HepG2 (cell line): ENCODE measurements around the gene SH3GL1. TPM values are rescaled to one million over a fixed set of nuclear protein-coding genes. Genes with fewer than 3 reads are reported as not detected.
A peak's percentile ranks its signal among the peaks of the same experiment; 100 is the strongest.

Source experiments
- GABPB1 ChIP-seq: IDR thresholded peaks from 2 replicates; pipeline ENCODE4 v1.6.1; 2016; ENCODE audit warnings: mild to moderate bottlenecking, missing genetic modification reagents, moderate library complexity, missing compliant biosample characterization
- KLF6 ChIP-seq: IDR thresholded peaks from 2 replicates; pipeline ENCODE4 v1.8.0; 2016; ENCODE audit warnings: missing biosample characterization, missing genetic modification reagents
- MED8 ChIP-seq: sonication (generic); formaldehyde crosslinking; IDR thresholded peaks from 2 replicates; pipeline ENCODE4 v1.8.1; 2023; ENCODE audit warnings: mild to moderate bottlenecking, missing genetic modification reagents; ENCODE audit not compliant: insufficient replicate concordance
- MIER3 ChIP-seq: IDR thresholded peaks from 2 replicates; pipeline ENCODE4 v1.6.1; 2016; ENCODE audit warnings: missing compliant biosample characterization, borderline replicate concordance
- NFE2L1 ChIP-seq: sonication (generic); formaldehyde crosslinking; IDR thresholded peaks from 2 replicates; pipeline ENCODE4 v1.4.0; 2020; ENCODE audit warnings: missing genetic modification reagents, mild to moderate bottlenecking, borderline replicate concordance
- SNAI1 ChIP-seq: sonication (generic); formaldehyde crosslinking; IDR thresholded peaks from 2 replicates; pipeline ENCODE4 v1.5.0; 2020; ENCODE audit warnings: mild to moderate bottlenecking, missing genetic modification reagents, borderline replicate concordance
- TOE1 ChIP-seq: sonication (generic); formaldehyde crosslinking; IDR thresholded peaks from 2 replicates; pipeline ENCODE4 v1.4.0; 2020; ENCODE audit warnings: mild to moderate bottlenecking, missing genetic modification reagents
- ZC3H13 ChIP-seq: sonication (generic); formaldehyde crosslinking; IDR thresholded peaks from 2 replicates; pipeline ENCODE4 v1.8.1; 2023; ENCODE audit warnings: mild to moderate bottlenecking, missing genetic modification reagents, moderate library complexity
- ZMYM4 ChIP-seq: sonication (generic); formaldehyde crosslinking; IDR thresholded peaks from 2 replicates; pipeline ENCODE4 v1.8.1; 2023; ENCODE audit warnings: mild to moderate bottlenecking, missing genetic modification reagents
- ZNF577 ChIP-seq: sonication (generic); formaldehyde crosslinking; IDR thresholded peaks from 2 replicates; pipeline ENCODE4 v1.4.0; 2020; ENCODE audit warnings: mild to moderate bottlenecking, low read depth, missing genetic modification reagents, borderline replicate concordance
- ZNF616 ChIP-seq: sonication (generic); formaldehyde crosslinking; IDR thresholded peaks from 2 replicates; pipeline ENCODE4 v1.5.0; 2020; ENCODE audit warnings: low read depth, mild to moderate bottlenecking, missing genetic modification reagents
- ZNF629 ChIP-seq: sonication (generic); formaldehyde crosslinking; conservative IDR thresholded peaks from 2 replicates; pipeline ENCODE4 v1.5.0; 2020; ENCODE audit warnings: missing genetic modification reagents
- polyA plus RNA-seq, 8 experiments: library from polyadenylated mRNA; depleted of rRNA in 3 of 8; stranded (reverse) in 7 of 8; unstranded in 1 of 8; fragments of >200 nt; fragmentation: Illumina TruSeq in 4 of 8; extraction: Trizol in 4 of 8; gene quantifications; 2 replicates each; pipeline versions ENCODE4 v1.2.1 to v1.2.3, GENCODE V29; 2011 to 2016; ENCODE audit warnings: low read depth in 4 of 8, missing spikeins in 1 of 8, mixed read lengths in 1 of 8; ENCODE audit not compliant: insufficient read depth in 1 of 8
- total RNA-seq, 5 experiments: library from RNA; depleted of rRNA; stranded (reverse); fragments of >200 nt; fragmentation: Illumina TruSeq; extraction: Trizol; gene quantifications; 2 replicates each; pipeline ENCODE4 v1.2.3, GENCODE V29; 2016; ENCODE audit warnings: low read depth in 1 of 5
- TF ChIP-seq, protein P1 (sequence below): sonication (generic); formaldehyde crosslinking; IDR thresholded peaks from 2 replicates; pipeline ENCODE4 v1.5.1; 2020; ENCODE audit warnings: mild to moderate bottlenecking, moderate library complexity, missing genetic modification reagents
- TF ChIP-seq, protein P2 (sequence below): sonication (generic); formaldehyde crosslinking; IDR thresholded peaks from 2 replicates; pipeline ENCODE4 v1.4.0; 2020; ENCODE audit warnings: mild to moderate bottlenecking, missing genetic modification reagents
- TF ChIP-seq, protein P3 (sequence below): fragments of 450-650 bp; IDR thresholded peaks from 2 replicates; pipeline ENCODE4 v1.6.1; 2016
- TF ChIP-seq, protein P4 (sequence below): sonication (generic); formaldehyde crosslinking; conservative IDR thresholded peaks from 2 replicates; pipeline ENCODE4 v1.8.0; 2022; ENCODE audit warnings: missing genetic modification reagents

SH3GL1 gene
- total and polyA plus RNA-seq, 2 of the 13 experiments (the other 11 are each of a cell fraction or from before 2014, with no cell fraction given): 33.0 to 45.1 TPM

DNA sequence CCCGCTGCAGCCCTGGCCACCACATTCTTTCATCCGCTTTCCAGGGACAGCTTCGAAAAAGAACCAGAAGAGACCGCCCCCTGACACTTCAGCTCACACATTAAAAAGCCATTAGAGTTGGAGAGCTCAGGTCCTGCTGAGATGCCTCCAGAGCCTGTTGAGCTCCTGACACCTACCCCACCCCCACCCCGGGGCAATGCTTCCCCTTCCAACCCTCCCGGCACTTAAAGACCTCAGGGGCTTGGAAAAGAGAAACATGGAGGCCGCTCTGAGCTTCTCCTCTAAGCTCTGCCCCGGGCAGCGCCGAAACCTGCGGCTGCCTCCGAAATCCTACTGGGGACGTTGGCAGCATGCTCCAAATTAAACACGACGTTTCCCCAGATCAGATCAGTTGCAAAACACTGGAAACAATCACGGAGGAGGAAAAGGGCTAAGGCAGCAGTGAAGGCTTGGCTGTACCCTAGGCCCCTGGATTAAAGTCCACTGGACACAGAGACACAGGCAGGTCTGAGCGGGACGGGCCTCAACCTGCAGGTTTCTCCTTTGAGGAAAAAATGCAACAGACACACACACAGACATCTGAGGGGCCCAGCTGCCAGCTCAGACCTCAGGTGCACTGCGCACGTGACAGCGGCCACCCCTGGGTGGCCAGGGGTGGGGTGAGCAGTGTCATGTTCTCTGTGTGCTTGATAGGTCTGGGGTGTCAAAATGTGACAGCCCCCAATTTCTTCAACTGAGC lies 9.6 kb downstream of the SH3GL1 start (continued):
- TF ChIP-seq MED8 (CRISPR knock-in tag) (peak; percentile 21), NFE2L1 (CRISPR knock-in tag) (no peak), TOE1 (CRISPR knock-in tag) (0 out of 2 replicates have a peak, but pooled peaks have one; percentile 38), ZNF616 (CRISPR knock-in tag) (no peak), ZC3H13 (CRISPR knock-in tag) (no peak), ZMYM4 (peak; percentile 45), MIER3 (peak; percentile 34; the same call in 1 of the 2 replicates), KLF6 (CRISPR knock-in tag) (no peak), ZNF629 (CRISPR knock-in tag) (peak; percentile 52; the same call in 1 of the 2 replicates), GABPB1 (CRISPR knock-in tag) (peak; percentile 59), ZNF577 (CRISPR knock-in tag) (no peak), SNAI1 (0 out of 2 replicates have a peak, but pooled peaks have one; percentile 64)
- TF ChIP-seq, protein P1, sequence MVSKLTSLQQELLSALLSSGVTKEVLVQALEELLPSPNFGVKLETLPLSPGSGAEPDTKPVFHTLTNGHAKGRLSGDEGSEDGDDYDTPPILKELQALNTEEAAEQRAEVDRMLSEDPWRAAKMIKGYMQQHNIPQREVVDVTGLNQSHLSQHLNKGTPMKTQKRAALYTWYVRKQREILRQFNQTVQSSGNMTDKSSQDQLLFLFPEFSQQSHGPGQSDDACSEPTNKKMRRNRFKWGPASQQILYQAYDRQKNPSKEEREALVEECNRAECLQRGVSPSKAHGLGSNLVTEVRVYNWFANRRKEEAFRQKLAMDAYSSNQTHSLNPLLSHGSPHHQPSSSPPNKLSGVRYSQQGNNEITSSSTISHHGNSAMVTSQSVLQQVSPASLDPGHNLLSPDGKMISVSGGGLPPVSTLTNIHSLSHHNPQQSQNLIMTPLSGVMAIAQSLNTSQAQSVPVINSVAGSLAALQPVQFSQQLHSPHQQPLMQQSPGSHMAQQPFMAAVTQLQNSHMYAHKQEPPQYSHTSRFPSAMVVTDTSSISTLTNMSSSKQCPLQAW (CRISPR knock-in tag): 0 out of 2 replicates have a peak, but pooled peaks have one; percentile 81
- TF ChIP-seq, protein P2, sequence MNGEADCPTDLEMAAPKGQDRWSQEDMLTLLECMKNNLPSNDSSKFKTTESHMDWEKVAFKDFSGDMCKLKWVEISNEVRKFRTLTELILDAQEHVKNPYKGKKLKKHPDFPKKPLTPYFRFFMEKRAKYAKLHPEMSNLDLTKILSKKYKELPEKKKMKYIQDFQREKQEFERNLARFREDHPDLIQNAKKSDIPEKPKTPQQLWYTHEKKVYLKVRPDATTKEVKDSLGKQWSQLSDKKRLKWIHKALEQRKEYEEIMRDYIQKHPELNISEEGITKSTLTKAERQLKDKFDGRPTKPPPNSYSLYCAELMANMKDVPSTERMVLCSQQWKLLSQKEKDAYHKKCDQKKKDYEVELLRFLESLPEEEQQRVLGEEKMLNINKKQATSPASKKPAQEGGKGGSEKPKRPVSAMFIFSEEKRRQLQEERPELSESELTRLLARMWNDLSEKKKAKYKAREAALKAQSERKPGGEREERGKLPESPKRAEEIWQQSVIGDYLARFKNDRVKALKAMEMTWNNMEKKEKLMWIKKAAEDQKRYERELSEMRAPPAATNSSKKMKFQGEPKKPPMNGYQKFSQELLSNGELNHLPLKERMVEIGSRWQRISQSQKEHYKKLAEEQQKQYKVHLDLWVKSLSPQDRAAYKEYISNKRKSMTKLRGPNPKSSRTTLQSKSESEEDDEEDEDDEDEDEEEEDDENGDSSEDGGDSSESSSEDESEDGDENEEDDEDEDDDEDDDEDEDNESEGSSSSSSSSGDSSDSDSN: peak; percentile 66
- TF ChIP-seq, protein P3, sequence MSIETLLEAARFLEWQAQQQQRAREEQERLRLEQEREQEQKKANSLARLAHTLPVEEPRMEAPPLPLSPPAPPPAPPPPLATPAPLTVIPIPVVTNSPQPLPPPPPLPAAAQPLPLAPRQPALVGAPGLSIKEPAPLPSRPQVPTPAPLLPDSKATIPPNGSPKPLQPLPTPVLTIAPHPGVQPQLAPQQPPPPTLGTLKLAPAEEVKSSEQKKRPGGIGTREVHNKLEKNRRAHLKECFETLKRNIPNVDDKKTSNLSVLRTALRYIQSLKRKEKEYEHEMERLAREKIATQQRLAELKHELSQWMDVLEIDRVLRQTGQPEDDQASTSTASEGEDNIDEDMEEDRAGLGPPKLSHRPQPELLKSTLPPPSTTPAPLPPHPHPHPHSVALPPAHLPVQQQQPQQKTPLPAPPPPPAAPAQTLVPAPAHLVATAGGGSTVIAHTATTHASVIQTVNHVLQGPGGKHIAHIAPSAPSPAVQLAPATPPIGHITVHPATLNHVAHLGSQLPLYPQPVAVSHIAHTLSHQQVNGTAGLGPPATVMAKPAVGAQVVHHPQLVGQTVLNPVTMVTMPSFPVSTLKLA: peak; percentile 45; the same call in 1 of the 2 replicates
- TF ChIP-seq, protein P4, sequence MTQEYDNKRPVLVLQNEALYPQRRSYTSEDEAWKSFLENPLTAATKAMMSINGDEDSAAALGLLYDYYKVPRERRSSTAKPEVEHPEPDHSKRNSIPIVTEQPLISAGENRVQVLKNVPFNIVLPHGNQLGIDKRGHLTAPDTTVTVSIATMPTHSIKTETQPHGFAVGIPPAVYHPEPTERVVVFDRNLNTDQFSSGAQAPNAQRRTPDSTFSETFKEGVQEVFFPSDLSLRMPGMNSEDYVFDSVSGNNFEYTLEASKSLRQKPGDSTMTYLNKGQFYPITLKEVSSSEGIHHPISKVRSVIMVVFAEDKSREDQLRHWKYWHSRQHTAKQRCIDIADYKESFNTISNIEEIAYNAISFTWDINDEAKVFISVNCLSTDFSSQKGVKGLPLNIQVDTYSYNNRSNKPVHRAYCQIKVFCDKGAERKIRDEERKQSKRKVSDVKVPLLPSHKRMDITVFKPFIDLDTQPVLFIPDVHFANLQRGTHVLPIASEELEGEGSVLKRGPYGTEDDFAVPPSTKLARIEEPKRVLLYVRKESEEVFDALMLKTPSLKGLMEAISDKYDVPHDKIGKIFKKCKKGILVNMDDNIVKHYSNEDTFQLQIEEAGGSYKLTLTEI: no peak
